A673 (cell line): ENCODE data around the gene CTXND1.

ENCODE experiments used
- CTCF ChIP-seq: fragments of 300-800, 200-600 bp; sonication (generic); conservative IDR thresholded peaks from 2 replicates; pipeline ENCODE4 v1.5.1; 2017; ENCODE audit warnings: low read depth, mild to moderate bottlenecking, antibody characterized with exemption, low read length, moderate library complexity, mixed read lengths
- EZH2 ChIP-seq: fragments of 200-600 bp; sonication (generic); IDR thresholded peaks from 2 replicates; pipeline ENCODE4 v1.6.1; 2017; ENCODE audit warnings: borderline replicate concordance, low read depth, mild to moderate bottlenecking, mixed read lengths, antibody characterized with exemption, low read length; ENCODE audit not compliant: poor library complexity, severe bottlenecking

GRCh38 chr15:80163897-80164296 lies 88.1 kb downstream of the CTXND1 start:
- no peak for TF ChIP-seq EZH2
- TF ChIP-seq CTCF: no peak
